ENCODE data around the gene DNASE1L1.

Gene DNASE1L1

DNA sequence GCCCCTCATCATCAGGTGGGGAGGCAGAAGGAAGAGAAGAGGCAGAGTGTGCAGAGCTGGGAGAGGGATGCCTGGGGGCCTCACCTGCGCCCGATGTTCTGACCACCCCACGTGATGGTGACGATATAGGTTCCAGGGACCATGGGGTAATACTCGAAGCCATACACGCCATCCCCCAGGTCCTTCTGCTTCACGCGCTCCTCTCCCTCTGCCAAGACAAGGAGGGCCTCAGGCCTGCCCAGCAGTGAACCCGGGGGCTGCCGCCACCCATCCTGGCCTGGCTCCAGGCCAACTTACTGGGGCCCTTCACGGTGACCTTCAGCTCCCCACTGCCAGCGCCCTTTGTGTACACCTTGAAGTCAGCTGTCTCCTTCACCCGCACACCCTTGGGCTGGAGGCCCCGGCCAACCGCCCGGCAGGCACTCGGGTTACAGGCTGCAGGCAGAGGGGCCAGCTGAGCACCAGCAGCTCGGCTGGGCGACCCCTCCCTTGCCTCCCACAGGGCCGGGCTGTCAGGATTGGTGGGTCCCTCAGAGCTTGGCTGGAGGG, 43.9 kb downstream of the DNASE1L1 start:
- H3K9me3 Mint-ChIP-seq, result no peaks in the 10 kb centered on the region
- no peak for DNase-seq
- H3K27ac Mint-ChIP-seq, result peak overlapping the region; percentile 74
- H3K27me3 Mint-ChIP-seq, result no peaks in the 10 kb centered on the region
- H3K4me3 Mint-ChIP-seq, result no peak overlapping the region
- H3K4me1 Mint-ChIP-seq (ENCODE audit: low read depth), result peaks cover 39% of the 10 kb centered on the region
- H3K36me3 Mint-ChIP-seq (ENCODE audit: low read depth), result peaks cover 79% of the 10 kb centered on the region

DNA sequence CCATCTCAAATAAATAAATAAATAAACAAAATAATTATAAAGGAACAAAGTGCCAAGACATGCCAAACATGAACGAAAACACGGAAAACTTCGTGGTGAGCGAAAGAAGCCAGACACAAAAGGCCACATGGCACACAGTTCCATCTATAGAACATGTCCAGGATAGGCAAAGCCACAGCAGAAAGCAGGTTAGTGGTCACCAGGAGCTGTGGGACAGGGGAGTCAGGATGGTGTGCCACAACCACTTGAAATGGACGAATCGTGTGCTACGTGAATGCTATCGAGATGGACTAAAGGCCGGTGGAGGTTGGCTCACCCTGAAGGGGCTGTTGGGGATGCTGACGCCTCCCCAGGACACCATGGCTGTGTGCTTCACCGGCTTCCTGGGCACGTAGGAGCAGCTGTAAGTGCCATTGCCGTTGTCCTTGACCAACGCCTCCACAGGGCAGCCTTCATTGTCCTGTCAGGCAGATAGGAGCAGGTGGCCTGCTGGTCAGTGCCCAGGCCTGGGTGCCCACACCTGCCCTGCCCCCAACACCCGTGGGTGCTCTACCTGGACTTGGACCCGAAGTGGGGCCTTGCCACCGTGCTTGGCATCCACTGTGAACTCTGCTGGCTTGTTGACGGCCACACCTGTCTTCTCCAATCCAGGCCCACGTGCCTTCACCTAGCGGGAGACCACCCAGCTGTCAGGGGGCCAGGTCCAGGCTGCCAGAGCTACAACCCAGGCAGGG, 45.2 kb downstream of the DNASE1L1 start:
- Mint-ChIP-seq H3K4me1 (ENCODE audit: low read depth) (peaks cover 37% of the 10 kb centered on the region), H3K9me3 (no peaks in the 10 kb centered on the region), H3K27me3 (no peaks in the 10 kb centered on the region), H3K27ac (no peak overlapping the region), H3K36me3 (ENCODE audit: low read depth) (peaks cover 82% of the 10 kb centered on the region), H3K4me3 (no peak overlapping the region)
- no peak for DNase-seq

DNA sequence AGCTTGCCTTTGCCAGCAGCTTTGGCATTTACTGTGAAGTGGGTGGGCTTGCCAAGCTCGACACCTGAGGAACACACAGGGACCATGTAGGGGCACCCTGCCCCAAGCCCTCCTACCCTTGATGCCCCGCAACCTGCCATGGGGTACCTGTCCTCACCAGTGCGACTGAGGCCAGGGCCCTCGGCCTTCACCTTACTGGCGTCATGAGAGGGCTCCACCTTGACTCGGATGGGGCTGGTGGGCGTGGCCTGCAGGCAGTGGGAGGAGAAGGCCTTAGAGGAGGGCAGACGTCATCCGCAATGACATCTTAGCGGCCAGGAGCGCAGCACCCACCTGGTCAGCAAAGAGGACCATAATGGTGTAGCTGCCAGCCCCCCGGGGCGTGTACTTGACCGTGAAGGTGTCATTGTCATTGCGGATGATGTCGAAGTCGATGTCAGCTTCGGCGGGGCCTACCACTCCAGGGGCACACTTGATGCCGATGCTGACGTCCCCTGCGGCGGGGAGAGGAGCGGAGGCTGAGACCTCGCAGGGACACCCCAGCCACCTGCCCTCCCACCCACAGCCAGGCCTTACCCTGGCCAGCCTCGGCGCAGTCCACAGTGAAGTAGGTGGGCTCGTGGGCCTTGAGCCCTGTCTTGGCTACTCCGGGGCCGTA, 46.8 kb downstream of the DNASE1L1 start:
- no peak overlapping the region for H3K4me3 Mint-ChIP-seq
- peaks cover 86% of the 10 kb centered on the region for H3K36me3 Mint-ChIP-seq (ENCODE audit: low read depth)
- no peaks in the 10 kb centered on the region for H3K9me3 Mint-ChIP-seq
- H3K27me3 Mint-ChIP-seq, result no peaks in the 10 kb centered on the region
- DNase-seq, result no peak
- H3K27ac Mint-ChIP-seq, result no peak overlapping the region
- H3K4me1 Mint-ChIP-seq (ENCODE audit: low read depth), result peaks cover 39% of the 10 kb centered on the region

DNA sequence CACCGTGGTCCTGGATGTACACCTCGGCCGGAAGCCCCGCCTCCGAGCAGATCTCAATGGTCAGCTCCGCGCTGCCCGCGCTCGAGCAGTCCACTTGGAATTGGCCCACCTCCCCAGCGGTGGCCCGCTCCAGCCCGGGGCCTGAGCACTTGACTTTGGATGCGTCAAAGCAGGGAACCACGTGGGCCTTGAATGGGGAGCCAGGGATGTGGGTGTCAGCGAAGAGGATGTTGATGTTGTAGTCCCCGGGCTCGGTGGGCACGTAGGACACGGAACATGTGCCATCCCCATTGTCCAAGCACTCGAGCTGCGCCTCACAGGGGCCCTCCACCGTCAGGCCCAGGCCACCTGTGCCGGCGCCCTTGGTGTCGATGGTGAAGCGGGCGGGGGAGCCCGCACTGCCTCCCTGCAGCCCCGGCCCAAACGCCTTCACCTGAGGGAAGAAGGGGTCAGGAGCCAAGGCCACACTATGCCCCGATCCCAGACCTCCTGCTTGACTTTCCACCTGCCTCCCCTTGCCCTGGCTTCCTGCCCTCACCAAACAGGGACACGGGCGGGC, 48.8 kb downstream of the DNASE1L1 start:
- Mint-ChIP-seq H3K4me1 (ENCODE audit: low read depth) (peaks cover 40% of the 10 kb centered on the region), H3K4me3 (no peak overlapping the region), H3K36me3 (ENCODE audit: low read depth) (peaks cover 87% of the 10 kb centered on the region), H3K27ac (no peak overlapping the region), H3K9me3 (no peaks in the 10 kb centered on the region), H3K27me3 (no peaks in the 10 kb centered on the region)
- no peak for DNase-seq

DNA sequence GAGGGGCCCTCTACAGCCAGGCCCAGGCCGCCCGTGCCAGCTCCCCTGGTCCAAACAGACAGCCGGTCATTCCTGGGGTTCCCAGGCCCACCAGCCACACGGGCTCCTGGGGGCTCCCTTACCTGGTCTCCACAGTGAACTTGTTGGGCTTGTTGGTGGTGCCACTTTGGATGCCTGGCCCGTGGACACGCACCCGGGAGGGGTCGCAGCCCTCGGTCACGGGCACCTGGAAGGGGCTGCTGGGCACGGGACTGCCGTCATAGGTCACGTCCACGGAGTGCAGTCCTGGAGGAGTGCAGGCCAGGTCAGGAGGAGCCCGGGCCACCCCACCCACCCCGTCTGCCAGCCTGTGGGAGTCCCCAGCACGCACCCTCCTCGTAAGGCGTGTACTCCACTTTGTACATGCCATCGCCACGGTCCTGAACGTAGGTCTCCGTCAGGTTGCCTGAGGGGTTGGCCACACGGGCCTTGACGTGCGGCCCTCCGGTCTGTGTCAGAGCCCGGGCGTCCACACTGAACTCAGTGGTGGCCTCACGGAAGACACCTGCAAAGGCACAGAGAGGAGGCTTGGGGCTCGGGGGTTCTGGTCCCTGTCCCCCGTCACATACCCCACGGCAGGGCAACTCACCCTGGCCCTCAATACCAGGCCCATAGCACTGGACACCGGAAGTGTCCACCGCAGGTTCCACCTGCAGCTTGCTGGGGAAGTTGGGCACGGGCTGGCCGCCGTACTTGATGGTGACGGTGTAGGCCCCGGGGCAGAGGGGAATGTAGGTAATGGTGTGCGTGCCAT, 49.5 kb downstream of the DNASE1L1 start:
- Mint-ChIP-seq H3K4me1 (ENCODE audit: low read depth) (peaks cover 39% of the 10 kb centered on the region), H3K9me3 (no peaks in the 10 kb centered on the region), H3K36me3 (ENCODE audit: low read depth) (peaks cover 85% of the 10 kb centered on the region), H3K27me3 (no peaks in the 10 kb centered on the region), H3K4me3 (no peak overlapping the region), H3K27ac (no peak overlapping the region)
- DNase-seq, result no peak

DNA sequence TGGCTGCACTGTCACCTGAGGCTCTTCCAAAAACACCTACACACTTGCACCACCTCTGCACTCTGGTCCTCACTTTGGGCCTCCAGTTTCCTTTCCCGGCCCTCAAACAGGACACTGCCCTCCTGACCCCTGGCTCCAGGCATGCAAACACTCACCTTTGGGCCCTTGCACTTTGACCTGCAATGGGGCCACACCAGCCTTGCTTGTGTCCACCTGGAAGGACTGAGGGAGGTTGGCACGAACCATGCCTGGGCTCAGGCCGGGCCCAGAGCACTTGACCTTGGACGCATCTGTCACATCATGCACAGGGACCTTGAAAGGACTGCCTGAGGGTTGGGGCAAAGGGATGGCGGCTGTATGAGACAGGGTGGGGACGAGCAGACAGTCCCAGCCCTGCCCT, 50.2 kb downstream of the DNASE1L1 start:
- Mint-ChIP-seq H3K27ac (peak overlapping the region; percentile 35), H3K36me3 (ENCODE audit: low read depth) (peaks cover 85% of the 10 kb centered on the region), H3K27me3 (no peaks in the 10 kb centered on the region), H3K9me3 (no peaks in the 10 kb centered on the region), H3K4me1 (ENCODE audit: low read depth) (peaks cover 44% of the 10 kb centered on the region), H3K4me3 (no peak overlapping the region)
- DNase-seq, result no peak

DNA sequence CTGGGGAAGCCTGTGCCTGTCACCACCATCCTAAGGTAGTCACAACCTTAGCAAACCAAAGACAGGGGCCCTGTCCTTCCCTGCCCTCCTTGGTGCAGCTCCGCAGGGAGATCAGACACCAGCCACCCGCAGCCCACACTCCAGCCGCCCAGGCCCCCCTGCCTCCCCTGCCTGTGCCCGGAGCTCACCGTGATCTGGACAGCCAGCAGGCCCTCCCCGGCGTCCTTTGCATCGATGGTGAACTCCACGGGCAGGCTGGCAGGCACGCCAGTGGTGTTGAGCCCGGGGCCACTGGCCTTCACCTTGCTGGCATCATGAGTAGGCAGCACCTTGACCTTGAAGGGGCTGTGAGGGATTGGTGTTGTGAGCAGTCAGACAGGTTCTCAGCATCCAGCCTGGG, 51.0 kb downstream of the DNASE1L1 start:
- Mint-ChIP-seq H3K27me3 (no peaks in the 10 kb centered on the region), H3K27ac (no peak overlapping the region), H3K4me1 (ENCODE audit: low read depth) (peaks cover 51% of the 10 kb centered on the region), H3K9me3 (no peaks in the 10 kb centered on the region), H3K36me3 (ENCODE audit: low read depth) (peaks cover 88% of the 10 kb centered on the region), H3K4me3 (no peak overlapping the region)
- DNase-seq, result no peak

DNA sequence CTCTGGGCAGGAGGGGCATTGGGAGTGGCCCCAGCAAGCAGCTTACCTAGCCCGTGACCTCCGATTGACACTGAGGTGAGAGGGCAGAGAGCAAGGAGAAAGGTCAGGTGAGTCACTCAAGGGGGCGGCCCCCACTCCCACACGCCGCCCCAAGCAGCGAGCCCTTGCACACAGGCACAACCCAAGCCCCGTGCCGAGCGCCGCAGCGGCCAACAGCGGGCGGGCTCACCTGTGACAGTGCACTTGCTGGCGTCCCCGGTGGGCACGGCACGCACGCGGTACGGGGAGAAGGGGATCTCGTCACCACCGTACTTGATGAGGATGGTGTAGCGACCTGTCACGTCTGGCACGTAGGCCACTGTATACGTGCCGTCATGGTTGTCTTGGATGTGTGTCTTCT, 51.8 kb downstream of the DNASE1L1 start:
- Mint-ChIP-seq H3K27me3 (no peaks in the 10 kb centered on the region), H3K4me1 (ENCODE audit: low read depth) (peaks cover 53% of the 10 kb centered on the region), H3K36me3 (ENCODE audit: low read depth) (peaks cover 89% of the 10 kb centered on the region), H3K9me3 (no peaks in the 10 kb centered on the region), H3K4me3 (no peak overlapping the region), H3K27ac (peak overlapping the region; percentile 68)
- DNase-seq, result no peak

DNA sequence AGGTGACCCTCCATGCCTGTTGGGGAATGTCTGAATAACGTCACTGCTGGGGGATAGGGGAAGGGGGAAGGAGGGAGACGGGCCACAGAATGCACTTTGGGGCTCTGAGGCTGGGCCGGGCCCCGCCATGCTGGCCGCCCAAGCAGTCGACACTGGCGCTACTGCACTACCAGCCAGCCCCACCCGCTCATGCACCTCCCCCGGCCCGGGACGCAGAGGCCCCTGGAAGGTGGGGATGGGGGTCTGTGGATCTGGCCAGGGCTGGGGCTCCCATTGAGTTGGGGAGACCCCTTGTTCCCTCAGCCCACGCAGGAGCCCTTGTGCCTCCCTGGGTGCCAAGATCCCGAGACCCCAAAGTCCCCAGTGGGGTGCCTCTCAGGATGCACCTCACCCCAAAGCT, 52.5 kb downstream of the DNASE1L1 start:
- Mint-ChIP-seq H3K4me3 (no peak overlapping the region), H3K36me3 (ENCODE audit: low read depth) (peaks cover 89% of the 10 kb centered on the region), H3K9me3 (no peaks in the 10 kb centered on the region), H3K27ac (peak overlapping the region; percentile 71), H3K4me1 (ENCODE audit: low read depth) (peaks cover 60% of the 10 kb centered on the region), H3K27me3 (no peaks in the 10 kb centered on the region)
- no peak for DNase-seq

DNA sequence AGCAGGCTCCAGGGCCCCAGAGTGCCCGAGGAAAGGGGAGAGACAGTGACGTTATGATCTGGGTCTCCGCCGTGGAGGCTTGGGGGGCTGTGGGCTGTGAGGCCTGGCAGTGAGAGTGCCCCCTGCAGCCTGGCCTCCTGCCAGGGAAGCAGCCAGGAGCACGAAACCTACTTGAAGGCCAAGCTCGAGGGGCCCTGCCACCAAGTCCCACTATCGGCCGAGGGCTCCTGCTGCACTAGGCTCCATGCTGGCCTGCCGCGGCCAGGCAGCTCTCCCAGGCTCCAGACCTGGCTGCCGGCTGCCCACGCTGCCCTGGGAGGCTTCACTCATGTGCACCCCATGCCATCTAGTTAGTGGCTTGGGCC, 53.3 kb downstream of the DNASE1L1 start:
- Mint-ChIP-seq H3K4me1 (ENCODE audit: low read depth) (peaks cover 62% of the 10 kb centered on the region), H3K36me3 (ENCODE audit: low read depth) (peaks cover 90% of the 10 kb centered on the region), H3K9me3 (no peaks in the 10 kb centered on the region), H3K4me3 (no peak overlapping the region), H3K27ac (no peak overlapping the region), H3K27me3 (no peaks in the 10 kb centered on the region)
- DNase-seq, result no peak

DNA sequence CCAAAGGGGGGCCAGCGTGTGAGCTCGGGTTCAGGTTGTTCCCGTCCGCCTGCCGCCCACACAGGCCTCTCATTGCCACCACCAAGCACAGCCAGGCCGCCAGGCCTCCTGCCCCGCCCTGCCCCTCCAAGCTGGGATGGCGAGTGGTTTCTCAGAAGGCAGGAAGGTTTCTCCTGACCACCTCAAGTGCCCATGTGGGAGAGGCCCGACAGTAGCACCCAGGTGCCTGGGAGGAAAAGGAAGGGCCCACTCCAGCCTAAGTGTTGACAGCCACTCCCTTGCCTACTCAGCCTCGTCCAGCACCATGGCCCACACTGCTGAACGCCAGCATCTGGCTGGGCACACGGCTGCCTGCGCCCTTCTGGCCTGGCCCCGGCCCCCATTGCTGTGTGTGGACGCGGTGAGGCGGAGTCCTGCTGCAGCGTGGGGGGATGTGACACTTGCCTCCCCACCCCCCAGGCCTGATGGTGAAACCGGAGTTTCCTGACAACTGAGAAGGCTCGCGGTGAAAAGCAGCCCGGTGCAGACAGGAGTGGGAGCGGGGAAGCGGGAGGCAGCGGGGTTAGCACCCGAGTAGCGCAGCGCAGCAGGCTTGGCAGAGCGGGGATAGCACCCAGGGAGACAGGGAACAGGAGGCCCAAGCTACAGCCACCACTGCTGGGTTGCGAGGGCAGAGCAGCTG, 53.8 kb downstream of the DNASE1L1 start:
- Mint-ChIP-seq H3K27me3 (no peaks in the 10 kb centered on the region), H3K27ac (peak overlapping the region; percentile 40), H3K9me3 (no peaks in the 10 kb centered on the region), H3K4me3 (no peak overlapping the region), H3K4me1 (ENCODE audit: low read depth) (peaks cover 65% of the 10 kb centered on the region), H3K36me3 (ENCODE audit: low read depth) (peaks cover 92% of the 10 kb centered on the region)
- no peak for DNase-seq

DNA sequence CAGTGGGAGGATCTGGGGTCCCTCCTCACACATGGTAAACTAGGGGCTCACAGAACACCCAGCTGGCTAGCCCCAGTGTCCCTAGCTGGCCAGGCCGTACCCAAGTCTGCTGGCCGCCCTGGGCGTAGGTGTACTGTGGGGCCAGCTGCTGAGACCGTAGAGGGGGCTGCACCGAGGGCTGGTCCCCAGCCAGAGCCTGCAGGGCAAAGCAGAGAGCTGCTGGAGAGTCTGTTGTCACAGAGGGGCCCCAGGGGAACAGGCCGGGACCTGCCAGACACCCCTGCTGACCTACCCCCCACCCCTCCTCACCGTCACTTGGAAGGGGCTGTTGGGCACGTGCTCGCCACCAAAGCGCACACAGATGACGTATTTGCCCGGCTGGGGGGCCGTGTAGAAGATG, 54.5 kb downstream of the DNASE1L1 start:
- Mint-ChIP-seq H3K36me3 (ENCODE audit: low read depth) (peaks cover 92% of the 10 kb centered on the region), H3K27me3 (no peaks in the 10 kb centered on the region), H3K9me3 (no peaks in the 10 kb centered on the region), H3K27ac (no peak overlapping the region), H3K4me1 (ENCODE audit: low read depth) (peaks cover 72% of the 10 kb centered on the region), H3K4me3 (no peak overlapping the region)
- no peak for DNase-seq

DNA sequence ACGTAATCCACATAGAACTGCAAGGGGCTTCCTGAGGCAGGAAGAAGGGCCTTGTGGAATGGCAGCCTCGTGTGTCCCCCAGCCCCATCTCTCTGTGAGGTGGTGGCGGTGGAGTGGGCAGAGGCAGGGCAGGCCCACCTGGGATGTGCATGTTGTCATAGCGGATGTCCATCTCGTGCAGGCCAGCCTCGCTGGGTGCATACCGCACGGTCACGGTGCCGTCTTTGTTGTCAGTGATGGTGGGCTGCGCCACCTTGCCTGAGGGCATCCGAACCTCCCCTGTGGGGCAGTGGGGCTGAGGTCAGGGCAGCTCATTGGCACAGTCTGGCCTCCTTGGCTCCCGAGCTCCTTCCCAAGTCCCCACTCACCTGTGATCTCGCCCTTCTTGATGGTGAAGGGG, 55.0 kb downstream of the DNASE1L1 start:
- Mint-ChIP-seq H3K4me1 (ENCODE audit: low read depth) (peaks cover 74% of the 10 kb centered on the region), H3K27me3 (no peaks in the 10 kb centered on the region), H3K4me3 (no peak overlapping the region), H3K27ac (no peak overlapping the region), H3K36me3 (ENCODE audit: low read depth) (peaks cover 95% of the 10 kb centered on the region), H3K9me3 (no peaks in the 10 kb centered on the region)
- DNase-seq, result no peak

DNA sequence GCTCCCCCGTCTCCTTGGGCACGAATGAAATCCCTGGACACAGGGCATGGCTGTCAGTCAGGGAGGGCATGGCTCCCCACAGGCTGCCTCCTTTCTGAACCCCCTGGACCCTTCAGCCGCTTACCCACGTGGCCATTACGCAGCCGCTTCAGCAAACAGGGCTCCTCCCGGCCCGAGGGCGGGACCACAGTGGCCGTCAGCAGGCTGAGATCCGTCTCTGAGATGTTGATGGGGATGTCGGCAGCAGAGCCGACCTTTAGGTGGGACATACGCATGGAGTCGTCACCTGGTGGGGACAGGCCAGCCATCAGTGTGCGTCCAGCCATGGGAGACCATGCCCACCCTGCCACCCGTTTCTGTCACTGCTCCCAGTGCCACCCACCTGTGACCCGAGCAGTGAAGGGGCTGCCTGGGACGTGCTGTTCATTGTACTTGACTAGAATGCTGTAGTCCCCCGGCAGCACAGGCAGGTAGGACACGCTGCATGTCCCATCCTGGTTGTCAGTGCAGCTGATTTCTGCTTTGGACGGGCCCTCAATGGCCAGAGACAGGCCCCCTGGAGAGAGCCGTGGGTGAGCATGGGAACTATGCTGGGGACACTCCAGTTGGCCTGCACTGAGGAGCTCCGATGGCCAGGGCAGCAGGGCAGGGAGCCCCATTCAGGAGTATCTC, 55.7 kb downstream of the DNASE1L1 start:
- Mint-ChIP-seq H3K4me1 (ENCODE audit: low read depth) (peaks cover 71% of the 10 kb centered on the region), H3K27ac (no peak overlapping the region), H3K4me3 (no peak overlapping the region), H3K36me3 (ENCODE audit: low read depth) (peaks cover 94% of the 10 kb centered on the region), H3K9me3 (no peaks in the 10 kb centered on the region), H3K27me3 (no peaks in the 10 kb centered on the region)
- DNase-seq, result no peak
